GM19099 (cell line): ENCODE data around the gene ANAPC2.

ENCODE experiments used
- POLR2A ChIP-seq: IDR thresholded peaks from 3 replicates; pipeline ENCODE4 v1.6.1; 2011; ENCODE audit warnings: low read depth; ENCODE audit not compliant: insufficient read length; ENCODE audit errors: extremely low read depth

Gene ANAPC2

GRCh38 chr9:137169896-137170358 is 18.4 kb downstream of the ANAPC2 start, which contains the start of gene LRRC26:
TSS of gene LRRC26 (minus strand) at chr9:137170051. CDS start at chr9:137169943, 108 bp downstream.
- TF ChIP-seq POLR2A: no peak

DNA sequence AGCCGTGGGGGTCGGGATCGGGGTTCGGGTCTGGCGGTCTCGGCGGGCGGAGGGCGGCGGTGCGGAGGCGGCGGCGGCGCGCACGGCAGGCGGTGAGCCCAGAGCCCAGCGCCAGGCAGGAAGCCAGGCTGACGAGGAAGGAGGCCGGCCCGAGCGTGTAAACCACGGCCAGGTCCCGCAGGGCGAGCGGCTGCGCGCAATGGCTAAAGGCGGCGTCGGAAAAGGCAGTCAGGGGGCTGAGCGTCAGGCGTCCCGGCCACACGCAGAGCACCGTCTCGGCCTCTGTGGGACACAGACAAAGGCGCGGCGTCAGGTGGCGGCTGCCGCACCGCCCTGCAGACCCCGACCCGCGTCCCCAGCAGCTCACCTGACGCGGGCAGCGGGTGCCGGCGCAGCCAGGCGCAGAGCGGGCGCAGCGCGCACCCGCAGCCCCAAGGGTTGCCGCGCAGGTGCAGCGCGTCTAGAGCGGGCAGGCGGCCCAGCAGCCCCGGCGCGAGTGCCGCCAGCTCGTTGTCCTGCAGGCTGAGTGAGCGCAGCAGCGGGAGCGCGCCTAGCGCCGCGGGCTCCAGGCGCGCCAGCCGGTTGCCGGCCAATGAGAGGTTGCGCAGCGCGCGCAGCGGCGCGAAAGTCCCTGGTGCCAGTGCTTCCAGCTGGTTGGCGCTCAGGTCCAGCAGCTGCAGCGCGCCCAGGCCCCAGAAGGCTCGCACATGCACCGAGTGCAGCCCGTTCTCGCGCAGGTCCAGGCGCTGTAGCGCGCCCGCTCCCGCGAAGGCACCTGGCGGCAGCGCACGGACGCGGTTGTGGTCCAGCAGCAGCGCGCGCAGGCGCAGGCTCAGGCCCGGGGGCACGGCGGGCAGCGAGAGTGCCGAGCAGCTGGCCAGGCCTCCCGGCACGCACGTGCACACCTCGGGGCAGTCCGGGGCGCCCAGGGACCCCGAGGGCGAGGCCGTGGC is 19.2 kb downstream of the ANAPC2 start:
- peak; percentile 42 for TF ChIP-seq POLR2A

DNA sequence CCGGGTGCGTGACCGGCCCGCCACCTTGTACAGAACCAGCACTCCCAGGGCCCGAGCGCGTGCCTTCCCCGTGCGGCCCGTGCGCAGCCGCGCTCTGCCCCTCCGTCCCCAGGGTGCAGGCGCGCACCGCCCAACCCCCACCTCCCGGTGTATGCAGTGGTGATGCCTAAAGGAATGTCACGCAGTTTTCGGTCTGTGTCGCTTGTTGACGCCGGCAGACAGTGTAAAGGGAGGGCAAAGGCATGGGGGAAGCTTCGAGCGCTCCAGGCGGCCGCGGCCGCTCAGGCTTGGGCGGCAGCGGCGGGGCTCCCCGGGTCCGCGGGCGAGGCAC is 19.8 kb downstream of the ANAPC2 start:
- no peak for TF ChIP-seq POLR2A

DNA sequence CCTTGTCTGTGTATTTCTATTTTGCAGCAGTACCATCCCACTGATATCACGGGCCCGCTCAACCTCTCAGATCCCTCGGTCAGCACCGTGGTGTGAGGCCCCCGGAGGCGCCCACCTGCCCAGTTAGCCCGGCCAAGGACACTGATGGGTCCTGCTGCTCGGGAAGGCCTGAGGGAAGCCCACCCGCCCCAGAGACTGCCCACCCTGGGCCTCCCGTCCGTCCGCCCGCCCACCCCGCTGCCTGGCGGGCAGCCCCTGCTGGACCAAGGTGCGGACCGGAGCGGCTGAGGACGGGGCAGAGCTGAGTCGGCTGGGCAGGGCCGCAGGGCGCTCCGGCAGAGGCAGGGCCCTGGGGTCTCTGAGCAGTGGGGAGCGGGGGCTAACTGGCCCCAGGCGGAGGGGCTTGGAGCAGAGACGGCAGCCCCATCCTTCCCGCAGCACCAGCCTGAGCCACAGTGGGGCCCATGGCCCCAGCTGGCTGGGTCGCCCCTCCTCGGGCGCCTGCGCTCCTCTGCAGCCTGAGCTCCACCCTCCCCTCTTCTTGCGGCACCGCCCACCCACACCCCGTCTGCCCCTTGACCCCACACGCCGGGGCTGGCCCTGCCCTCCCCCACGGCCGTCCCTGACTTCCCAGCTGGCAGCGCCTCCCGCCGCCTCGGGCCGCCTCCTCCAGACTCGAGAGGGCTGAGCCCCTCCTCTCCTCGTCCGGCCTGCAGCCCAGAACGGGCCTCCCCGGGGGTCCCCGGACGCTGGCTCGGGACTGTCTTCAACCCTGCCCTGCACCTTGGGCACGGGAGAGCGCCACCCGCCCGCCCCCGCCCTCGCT is 20.4 kb downstream of the ANAPC2 start:
- no peak for TF ChIP-seq POLR2A

- no peak for TF ChIP-seq POLR2A
These were observed 21.0 kb downstream of the ANAPC2 start for GRCh38 chr9:137167277-137167746.

DNA sequence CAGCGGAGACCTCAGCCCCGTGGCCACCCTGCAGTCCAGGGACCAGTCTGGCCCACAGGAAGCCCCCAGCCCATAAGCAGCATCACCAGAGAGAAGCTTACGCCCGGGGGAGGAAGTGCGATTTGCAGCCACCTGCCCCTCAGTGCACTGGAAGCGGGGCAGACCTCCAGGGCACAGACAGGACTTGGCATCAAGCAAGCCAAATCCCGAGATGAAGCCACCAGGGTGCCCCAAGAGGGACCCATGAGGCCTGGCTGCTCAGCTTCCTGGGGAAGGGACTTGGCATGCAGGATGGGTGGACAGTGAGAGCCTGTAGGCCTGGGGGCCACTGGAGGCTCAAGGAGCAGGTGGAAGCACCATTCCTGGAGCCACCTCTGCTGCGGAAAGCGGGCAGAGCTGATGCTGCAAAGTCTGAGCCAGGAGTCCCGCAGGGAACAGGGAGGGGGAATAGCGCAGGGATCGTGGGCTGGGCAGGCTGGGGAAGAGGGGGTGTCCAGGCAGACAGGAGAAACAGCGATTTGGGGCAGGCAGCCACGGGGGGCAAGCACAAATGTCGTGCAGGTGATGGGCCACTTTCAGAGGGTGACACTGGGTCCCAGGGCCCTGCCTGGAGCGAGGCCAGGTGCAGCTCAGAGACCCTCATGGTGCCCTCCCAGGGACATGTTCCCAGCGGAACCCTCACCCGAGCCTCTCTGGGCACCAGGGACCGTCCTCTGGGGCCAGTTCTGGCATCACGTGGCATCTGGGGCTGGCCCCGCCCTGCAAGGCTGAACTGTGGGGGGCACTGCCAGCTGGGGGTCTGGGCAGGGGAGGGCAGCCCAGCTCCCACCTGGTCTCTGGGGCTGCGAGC is 21.8 kb downstream of the ANAPC2 start:
- no peak for TF ChIP-seq POLR2A

DNA sequence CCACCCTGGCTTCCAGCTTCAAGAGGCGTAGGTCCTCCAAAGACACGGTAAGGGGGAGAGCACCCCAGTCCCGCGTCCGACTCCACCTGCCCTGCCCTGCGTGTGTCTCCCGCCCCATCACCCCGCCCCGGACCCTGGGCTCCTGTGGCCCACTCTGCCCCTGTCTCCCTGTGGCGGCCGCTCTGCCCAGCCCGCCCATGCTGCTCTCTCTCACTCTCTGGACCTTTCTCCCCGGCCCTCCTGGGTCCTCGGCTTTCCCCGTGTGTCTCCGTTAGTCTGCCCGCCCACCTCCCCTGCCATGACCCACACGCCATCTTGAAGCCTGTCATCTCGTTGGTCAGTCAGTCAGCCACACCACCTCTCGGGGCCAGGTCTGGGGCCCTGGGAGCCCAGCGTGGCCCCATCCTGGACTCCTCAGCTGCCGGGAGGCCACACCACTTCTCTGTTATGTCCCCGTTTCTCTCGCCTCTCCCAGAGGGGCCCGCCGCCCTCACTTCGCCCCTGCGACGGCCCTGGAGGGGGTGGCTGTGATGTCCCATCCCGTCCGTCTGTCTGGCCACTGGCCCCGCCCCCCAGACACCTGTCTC is 23.0 kb downstream of the ANAPC2 start:
- TF ChIP-seq POLR2A: no peak

DNA sequence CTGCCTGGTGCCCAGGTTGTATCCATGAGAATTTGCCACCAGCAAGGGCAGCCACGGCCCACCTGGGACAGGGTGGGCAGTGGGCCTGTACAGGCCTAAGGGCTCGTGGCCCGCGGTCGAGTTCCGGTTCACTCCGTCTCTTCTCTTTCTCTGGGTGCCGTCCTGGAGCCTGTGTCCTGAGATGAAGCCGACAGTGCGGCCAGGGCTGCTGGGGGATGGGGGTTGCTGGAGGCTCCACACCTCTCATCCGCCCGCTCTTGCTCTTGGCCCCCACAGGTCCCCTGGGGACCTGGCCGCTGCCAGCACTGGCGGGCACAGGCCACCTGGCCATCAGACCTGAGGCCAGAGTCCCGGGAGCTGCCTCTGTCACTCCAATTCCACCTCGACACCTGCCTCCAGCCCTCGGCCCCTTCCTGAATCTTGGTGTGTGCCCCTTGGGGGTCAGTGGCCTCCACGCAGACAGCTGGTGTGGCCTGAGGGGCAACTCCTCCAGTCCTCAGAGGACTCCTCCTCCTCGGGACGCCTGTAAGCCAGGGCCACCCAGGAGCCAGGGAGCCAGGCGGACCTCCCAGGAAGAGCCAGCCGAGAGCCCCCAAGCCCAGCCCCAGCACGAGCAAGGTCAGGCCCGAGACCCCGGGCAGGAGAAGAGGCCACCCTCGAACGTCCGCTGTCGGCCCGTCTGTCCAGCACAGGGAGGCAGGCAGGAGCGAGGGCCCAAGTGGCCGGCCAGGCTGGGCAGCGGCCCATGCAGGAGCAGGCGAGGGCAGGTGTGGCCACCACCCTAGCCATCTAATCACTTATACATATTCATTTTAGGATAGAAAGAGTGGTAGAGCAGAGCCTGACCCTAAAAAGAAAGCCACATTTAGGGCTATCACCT is 23.8 kb downstream of the ANAPC2 start:
- no peak for TF ChIP-seq POLR2A

- TF ChIP-seq POLR2A: no peak
These were observed 24.6 kb downstream of the ANAPC2 start for GRCh38 chr9:137163805-137164204.

DNA sequence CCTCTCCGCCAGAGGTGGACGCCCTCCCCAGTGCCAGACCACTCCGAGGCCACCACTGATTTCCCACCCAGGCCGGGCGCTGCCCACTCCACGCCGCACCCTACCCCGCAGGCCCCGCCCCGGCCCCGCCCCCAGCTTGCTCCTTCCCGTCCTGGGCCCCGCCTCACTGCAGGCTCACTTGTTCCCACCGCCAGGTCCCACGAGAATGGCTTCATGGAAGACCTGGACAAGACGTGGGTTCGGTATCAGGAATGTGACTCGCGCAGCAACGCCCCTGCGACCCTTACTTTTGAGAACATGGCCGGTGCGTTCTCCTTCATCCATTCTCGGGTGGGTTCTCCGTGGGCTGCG is 25.0 kb downstream of the ANAPC2 start:
- TF ChIP-seq POLR2A: no peak

GRCh38 chr9:137162505-137163364 is 25.6 kb downstream of the ANAPC2 start:
- no peak for TF ChIP-seq POLR2A

DNA sequence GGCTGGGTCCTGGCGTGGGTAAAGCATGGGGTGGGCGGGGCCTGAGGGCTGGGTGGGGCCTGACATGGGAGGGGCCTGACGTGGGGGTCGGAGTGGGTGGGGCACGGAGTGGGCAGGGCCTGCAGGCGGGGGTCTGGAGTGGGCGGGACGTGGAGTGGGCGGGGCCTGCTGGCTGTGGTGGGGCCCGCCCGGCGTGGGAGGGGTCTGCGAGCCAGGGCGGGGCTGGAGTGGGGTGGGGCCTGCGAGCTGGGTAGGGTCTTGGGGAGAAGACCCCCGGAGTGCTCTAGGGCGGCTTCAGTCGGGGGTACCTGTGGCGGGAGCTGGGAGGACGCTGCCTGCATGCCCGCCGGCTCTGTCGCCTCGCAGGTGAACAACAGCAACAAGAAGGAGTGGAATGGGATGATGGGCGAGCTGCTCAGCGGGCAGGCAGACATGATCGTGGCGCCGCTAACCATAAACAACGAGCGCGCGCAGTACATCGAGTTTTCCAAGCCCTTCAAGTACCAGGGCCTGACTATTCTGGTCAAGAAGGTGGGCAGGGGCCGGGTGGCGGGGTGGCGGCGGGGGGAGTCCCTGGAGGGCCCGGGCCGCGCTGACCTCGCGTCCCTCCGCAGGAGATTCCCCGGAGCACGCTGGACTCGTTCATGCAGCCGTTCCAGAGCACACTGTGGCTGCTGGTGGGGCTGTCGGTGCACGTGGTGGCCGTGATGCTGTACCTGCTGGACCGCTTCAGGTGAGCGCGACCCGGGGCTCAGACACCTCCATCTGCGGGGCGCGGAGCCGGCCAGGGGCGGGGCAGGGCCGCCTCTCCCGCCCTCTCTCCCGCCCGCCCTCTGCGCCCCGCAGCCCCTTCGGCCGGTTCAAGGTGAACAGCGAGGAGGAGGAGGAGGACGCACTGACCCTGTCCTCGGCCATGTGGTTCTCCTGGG is 26.5 kb downstream of the ANAPC2 start:
- no peak for TF ChIP-seq POLR2A
